Neutrophil (primary cell): ENCODE results near the gene ABLIM3.

Experiments
- H3K27ac ChIP-seq: fragments of 200-600 bp; sonication (generic); 2 replicates; pipeline ENCODE4 v1.5.1; 2016; ENCODE audit warnings: mild to moderate bottlenecking, moderate library complexity
- H3K27me3 ChIP-seq: fragments of 200-600 bp; sonication (generic); 2 replicates; pipeline ENCODE4 v1.6.0; 2016; ENCODE audit warnings: mild to moderate bottlenecking
- H3K36me3 ChIP-seq: fragments of 200-600 bp; sonication (generic); 2 replicates; pipeline ENCODE4 v1.5.1; 2017
- H3K4me1 ChIP-seq, 2 experiments: fragments of 200-600 bp in 1 of 2; sonication (generic) in 1 of 2; 1 replicate in 1 of 2; 2 replicates in 1 of 2; pipeline versions ENCODE4 v1.5.1 to v1.6.1; 2013 to 2016; ENCODE audit warnings: low read depth in 1 of 2, low read length in 1 of 2, mild to moderate bottlenecking in 1 of 2, moderate library complexity in 1 of 2; ENCODE audit not compliant: control insufficient read depth in 1 of 2, insufficient read depth in 1 of 2
- H3K4me3 ChIP-seq, 2 experiments: fragments of 200-600 bp in 1 of 2; sonication (generic) in 1 of 2; 1 replicate in 1 of 2; 2 replicates in 1 of 2; pipeline ENCODE4 v1.5.1; 2013 to 2016; ENCODE audit warnings: low read depth in 1 of 2, low read length in 1 of 2, mild to moderate bottlenecking in 1 of 2, moderate library complexity in 1 of 2
- H3K9me3 ChIP-seq: fragments of 200-600 bp; sonication (generic); 2 replicates; pipeline ENCODE4 v1.5.1; 2016
- CTCF ChIP-seq: fragments of 200-600 bp; sonication (generic); IDR thresholded peaks from 2 replicates; pipeline ENCODE4 v1.5.1; 2016; ENCODE audit warnings: antibody characterized with exemption

The ABLIM3 gene

GRCh38 chr5:149141224-149141956 lies at the start of gene ABLIM3:
Gene ABLIM3 (plus strand): TSS chr5:149141493. CDS start chr5:149142096, 603 bp downstream.
- no peaks in the 10 kb centered on the region for H3K9me3 ChIP-seq
- H3K27me3 ChIP-seq, result peaks cover 66% of the 10 kb centered on the region
- peak within 1 kb of the TSS; percentile 43 to 58 for H3K4me3 ChIP-seq
- H3K4me1 ChIP-seq, result peaks cover 8 to 9% of the 10 kb centered on the region in 2 experiments
- no peaks in the 10 kb centered on the region for H3K36me3 ChIP-seq
- H3K27ac ChIP-seq, result no peak within 1 kb of the TSS
- TF ChIP-seq CTCF, result peak; percentile 85

- Histone ChIP-seq H3K4me1 (no peaks in the 10 kb centered on the region), H3K9me3 (no peaks in the 10 kb centered on the region), H3K36me3 (no peaks in the 10 kb centered on the region), H3K4me3 (no peak overlapping the region), H3K27ac (no peak overlapping the region), H3K27me3 (no peaks in the 10 kb centered on the region)
- TF ChIP-seq CTCF, result no peak
Measured at GRCh38 chr5:149093625-149094024, 47.7 kb upstream of the ABLIM3 start.

GRCh38 chr5:149094996-149095395 lies 46.3 kb upstream of the ABLIM3 start:
- TF ChIP-seq CTCF, result no peak

GRCh38 chr5:149099920-149100319 lies 41.4 kb upstream of the ABLIM3 start:
- H3K36me3 ChIP-seq, result no peaks in the 10 kb centered on the region
- H3K27me3 ChIP-seq, result no peaks in the 10 kb centered on the region
- no peak overlapping the region for H3K27ac ChIP-seq
- H3K4me1 ChIP-seq, result no peaks in the 10 kb centered on the region
- no peaks in the 10 kb centered on the region for H3K9me3 ChIP-seq
- no peak overlapping the region for H3K4me3 ChIP-seq
- TF ChIP-seq CTCF, result no peak

More at GRCh38 chr5:149094996-149095395, 46.3 kb upstream of the ABLIM3 start:
- H3K4me3 ChIP-seq, result no peak overlapping the region
- no peaks in the 10 kb centered on the region for H3K36me3 ChIP-seq
- H3K4me1 ChIP-seq, result no peaks in the 10 kb centered on the region
- H3K27ac ChIP-seq, result no peak overlapping the region
- no peaks in the 10 kb centered on the region for H3K27me3 ChIP-seq
- H3K9me3 ChIP-seq, result no peaks in the 10 kb centered on the region

- no peaks in the 10 kb centered on the region for H3K36me3 ChIP-seq
- no peaks in the 10 kb centered on the region for H3K4me1 ChIP-seq
- no peak for TF ChIP-seq CTCF
- no peak overlapping the region for H3K4me3 ChIP-seq
- H3K27ac ChIP-seq, result no peak overlapping the region
- H3K27me3 ChIP-seq, result no peaks in the 10 kb centered on the region
- H3K9me3 ChIP-seq, result no peaks in the 10 kb centered on the region
Measured at GRCh38 chr5:149100331-149100730, 41.0 kb upstream of the ABLIM3 start.
